Measurements from ENCODE around the gene NFRKB.
A peak's percentile ranks its signal among the peaks of the same experiment; 100 is the strongest.

NFRKB gene

DNA sequence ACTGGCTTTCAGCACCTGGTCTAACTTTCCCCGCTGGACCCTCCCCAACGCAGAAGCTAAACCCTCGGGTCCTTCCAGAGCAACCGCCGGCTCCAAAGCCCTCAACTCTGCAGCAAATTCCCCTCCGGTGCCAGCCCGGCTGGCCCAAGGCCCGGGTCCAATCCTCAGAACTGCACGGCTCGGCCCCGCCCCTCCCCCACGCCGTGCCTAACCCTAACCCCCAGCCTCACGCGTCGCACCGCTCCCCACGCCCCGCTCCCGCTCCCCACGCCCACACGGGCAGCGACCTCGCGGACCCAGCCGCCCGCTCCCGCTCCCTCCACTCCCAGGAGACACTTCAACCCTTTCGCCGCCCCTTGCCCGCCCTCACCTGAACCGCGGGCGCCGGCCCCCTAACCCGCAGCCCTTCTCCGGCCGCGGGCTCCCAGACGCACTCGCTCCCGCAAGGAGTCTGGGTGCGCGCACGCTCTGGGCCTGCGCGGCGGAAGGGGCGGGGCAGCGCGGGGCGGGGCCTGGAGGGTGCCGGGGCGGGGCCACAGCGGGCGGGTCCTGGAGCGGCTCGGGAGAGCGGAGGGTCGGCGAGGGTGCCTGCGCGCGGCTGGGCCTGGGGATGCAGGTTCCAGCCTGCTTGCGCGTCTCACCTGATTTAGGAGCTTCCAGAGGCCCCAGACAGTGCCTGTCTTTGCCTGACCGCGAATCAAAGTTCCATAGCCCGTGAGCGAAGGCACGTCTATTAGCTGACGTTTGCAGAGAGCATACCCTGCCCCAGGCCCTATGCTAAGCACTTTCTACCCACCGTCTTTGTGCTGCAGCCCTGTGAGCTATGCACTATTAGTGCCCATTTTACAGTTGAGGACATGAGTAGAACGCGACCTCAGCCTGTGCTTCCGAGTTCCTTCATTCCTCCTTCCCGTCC, at the start of gene NFRKB:
Gene NFRKB (minus strand): TSS at position 453 of the 916 bp plus-strand sequence. CDS start 2,729 bp downstream, outside the sequence.
- DNase-seq (ENCODE audit: low read depth), result peak; percentile 74

DNA sequence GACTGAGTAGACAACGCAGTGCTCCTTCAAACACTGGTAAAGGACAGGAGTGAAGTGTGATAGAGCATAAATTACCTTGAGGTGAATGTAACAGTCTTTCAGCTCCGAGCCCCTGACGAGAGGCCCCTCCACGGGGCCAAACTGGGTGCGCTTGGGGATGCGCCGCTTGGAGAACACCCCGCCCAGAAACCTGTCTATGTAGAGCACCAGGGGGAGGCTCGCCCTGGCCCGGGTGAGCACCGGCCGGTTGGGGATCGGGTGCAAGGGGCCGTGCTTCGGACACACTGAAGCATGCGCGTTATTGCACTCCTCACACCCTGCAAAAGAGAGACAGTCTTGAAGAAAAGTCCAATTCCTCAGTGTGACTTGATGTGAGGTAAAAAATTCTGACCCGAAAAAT, 49.3 kb upstream of the NFRKB start:
- DNase-seq (ENCODE audit: low read depth), result no peak

DNA sequence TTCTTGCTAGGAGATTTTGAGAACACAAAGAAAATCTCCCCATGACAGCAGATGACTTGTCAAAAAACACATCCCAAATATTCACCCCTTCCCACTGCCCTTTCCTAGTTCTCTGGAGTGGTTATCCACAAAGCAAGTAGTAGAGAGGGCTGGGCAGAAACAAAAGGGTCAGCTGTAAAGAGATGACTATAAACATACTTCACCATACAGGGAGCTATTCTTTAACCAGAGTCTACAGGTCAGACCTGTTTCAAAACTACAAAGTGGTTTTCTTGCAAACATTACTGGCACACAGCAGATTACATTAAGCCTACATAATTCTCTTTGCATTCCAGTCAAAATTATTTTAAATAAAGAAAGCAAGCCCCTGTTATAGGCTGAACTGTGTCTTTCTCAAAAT, 47.7 kb upstream of the NFRKB start:
- DNase-seq (ENCODE audit: low read depth), result no peak

DNA sequence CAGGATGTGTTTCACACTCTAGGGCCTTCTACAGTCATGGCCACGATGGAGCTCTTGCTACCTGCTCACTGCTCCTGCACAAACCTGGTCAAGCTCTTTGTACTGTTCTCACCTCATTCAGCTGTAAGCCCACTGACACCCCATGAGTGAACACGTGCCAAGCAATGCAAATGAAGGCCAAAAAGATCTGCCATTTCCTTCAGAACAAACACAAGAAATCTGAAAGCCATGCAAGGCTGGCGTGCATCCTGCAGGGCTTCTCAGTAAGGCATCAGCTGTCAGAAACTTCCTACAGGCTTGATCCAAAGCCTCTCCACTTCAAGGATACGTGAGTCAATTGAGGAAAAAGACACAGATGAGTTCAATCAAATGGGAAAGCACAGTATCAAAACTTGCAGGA, 44.1 kb upstream of the NFRKB start:
- DNase-seq (ENCODE audit: low read depth), result no peak

DNA sequence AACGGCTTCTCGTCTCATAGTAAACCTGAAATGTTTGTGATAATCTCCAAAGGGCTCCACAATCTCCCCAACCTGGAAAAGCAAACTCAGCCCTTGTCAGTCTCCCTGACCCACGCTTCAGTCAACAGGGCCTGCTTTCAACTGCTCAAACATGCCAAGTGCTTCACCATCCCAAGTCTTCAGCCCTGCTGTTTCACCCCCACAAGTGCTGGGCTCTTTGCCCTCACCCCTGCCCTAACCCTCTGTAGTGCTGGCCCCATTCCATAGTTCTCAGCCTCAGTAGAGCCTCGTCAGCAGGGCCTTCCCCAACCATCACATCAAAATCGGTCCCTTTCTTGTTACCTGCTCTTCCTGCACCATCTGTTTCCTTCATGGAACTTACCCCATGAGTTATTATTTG, 43.4 kb upstream of the NFRKB start:
- no peak for DNase-seq (ENCODE audit: low read depth)

DNA sequence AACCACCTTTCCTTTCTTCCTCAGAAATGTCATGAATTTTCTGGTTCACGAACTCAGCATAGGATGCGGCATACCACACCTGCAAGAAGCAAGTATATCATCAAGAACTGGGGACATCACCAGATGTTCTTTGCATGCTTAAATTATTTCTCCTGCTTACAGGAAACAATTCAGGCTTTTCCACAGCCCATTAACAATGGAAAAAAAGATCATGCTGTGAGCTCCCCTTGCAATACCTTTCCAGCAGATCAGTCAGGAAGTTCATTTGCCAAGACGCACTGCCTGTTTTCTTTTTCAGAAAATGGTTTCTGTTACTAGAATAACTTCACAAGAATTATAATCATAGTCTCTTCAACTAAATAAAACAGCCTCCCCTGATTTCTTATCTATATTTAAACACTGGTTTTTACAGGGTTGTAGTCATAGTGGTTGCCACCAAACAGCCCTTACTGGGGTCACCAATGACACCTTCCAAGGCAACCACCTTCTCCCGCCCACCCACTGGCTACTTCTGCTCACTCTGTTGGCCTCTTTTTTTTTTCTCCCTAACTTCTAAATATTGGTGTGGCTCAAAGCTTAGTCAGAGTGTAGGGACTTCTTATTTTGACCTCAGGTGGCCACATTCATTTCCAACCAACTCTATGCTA, 42.3 kb upstream of the NFRKB start:
- DNase-seq (ENCODE audit: low read depth), result no peak

DNA sequence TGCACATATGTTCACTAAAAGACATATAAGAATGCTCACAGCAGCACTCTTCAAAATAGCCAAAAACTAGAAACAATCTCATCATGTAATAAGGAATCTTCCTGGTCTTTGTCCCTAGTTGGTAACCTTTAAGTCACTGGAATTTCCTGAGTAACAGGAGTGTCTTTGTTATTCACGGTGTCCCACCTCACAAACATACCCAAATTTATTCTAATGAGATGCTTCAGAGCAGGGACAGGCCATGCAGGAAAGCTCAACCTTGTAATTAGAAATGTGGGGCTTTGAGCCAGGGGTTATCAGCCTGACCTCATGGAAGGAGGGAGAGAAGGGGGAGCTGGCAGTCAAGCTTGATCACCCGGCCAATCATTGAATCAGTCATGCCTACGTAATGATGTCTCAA, 40.3 kb upstream of the NFRKB start:
- DNase-seq (ENCODE audit: low read depth), result no peak

DNA sequence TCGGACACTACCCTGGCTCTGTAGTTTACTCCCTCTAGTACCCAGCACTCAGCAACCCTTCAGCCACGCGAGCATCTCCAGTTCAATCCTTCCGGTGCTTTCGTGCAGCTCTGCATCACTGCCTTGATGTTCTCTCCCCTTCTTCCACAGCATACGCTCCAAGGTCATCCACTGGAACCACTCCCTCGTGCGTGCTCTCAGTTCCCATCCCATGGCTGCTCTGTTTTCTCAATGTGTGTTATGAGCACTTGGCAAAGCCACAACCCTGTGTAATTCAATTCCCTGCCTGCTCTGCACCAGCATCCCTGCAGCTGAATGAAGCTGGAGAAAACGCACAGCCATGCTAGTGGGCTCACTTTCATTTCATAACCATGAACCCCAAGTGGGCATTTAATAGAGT, 38.5 kb upstream of the NFRKB start:
- no peak for DNase-seq (ENCODE audit: low read depth)

DNA sequence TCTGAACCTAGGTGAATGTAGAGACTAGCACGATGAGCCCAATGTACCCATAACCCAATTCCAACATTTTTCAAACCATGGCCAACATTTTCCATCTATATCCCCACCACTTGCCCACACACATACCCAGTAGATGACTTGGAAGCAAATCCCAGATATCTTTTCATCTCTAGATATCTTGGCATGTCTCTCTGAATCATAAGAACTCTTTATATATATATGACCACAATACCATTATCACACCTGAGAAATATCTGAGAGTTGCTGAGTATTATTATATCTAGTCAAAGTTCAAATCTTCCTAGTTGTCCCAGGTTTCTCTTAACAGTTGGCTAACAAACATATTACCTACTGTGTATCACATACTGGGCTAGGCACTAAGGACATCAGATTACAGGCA, 37.9 kb upstream of the NFRKB start:
- no peak for DNase-seq (ENCODE audit: low read depth)

DNA sequence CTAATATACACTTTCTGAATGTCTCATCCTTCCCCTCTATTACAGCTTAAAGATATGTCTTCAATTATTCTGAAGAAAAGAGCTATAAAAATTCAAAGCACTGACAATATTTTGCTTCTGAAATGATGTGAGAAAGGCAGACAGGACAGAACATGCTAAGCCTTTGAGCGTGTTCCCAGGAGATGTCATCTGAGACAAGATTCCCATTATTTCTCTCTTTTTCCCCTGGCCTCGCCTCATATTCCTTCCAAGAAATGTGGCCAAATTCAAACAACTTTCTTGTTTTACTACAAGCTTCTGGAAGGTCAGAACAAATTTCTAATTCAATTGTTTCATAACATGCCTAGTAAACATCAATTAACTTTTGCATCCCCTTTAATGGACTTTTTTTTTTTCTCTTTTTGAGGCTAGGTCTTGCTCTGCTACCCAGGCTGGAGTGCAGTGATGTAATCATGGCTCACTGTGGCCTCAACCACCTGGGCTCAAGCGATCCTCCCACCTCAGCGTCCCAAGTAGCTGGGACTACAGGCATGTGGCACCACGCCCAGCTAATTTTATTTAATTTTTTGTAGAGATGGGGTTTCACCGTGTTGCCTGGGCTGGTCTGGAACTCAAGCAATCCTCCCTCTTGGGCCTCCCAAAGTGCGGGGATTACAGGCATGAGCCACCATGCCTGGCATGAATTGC, 37.1 kb upstream of the NFRKB start:
- no peak for DNase-seq (ENCODE audit: low read depth)

DNA sequence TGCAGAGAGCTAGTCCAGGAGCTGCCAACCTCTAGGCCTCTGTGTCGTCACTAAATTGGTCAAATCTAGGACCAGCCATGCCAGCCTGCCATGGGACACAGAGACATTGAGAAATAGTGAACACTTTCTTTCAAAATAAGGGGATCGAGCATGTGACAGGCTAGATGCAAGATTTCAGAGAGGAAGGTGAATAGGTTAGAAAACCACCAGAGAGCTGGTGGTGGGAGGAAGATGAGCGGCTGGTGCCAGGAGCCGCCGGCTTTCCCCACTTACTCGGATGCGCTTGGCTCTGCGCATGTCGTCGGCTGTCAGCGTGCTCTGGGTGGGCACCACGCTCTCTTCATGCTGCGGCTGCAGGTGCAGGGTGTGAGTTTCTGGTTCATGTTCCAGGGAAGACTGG, 35.4 kb upstream of the NFRKB start:
- DNase-seq (ENCODE audit: low read depth), result no peak

DNA sequence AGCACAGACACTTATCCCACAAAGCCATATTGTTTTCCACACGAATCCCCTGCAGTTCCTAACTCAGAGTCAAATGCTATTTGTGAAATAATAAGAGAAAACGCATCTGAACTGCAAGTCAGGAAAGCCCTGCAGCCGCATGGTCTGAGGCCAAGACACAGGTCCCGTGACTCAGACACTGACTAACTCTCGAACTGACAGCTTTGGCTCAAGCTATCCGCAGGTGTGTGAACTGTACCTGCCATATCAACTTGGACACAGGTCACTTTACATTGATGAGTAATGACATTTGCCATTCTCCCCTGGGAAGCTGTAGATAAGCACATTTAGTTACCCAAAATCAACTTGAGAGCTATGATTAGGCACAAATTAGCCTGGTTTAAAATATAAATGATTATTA, 34.9 kb upstream of the NFRKB start:
- DNase-seq (ENCODE audit: low read depth), result no peak

DNA sequence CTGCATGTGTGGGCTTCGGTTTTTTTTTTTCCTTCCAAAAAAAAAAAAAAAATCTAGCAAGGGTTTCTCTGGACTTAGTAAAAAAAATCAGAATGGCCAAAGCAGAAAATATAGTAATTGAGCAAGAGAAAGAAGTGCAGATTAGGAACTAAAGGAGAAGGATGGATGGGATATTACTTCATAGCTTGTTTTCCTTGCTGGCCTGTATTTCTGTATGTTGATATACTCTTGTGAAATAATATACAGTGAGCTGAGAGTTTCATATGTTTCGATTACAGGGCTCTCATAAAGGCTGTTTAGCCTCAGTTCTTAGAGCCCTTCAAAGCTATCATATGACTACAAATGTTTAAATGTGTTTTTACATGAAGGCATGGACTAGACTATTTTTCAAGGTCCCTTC, 34.3 kb upstream of the NFRKB start:
- no peak for DNase-seq (ENCODE audit: low read depth)

DNA sequence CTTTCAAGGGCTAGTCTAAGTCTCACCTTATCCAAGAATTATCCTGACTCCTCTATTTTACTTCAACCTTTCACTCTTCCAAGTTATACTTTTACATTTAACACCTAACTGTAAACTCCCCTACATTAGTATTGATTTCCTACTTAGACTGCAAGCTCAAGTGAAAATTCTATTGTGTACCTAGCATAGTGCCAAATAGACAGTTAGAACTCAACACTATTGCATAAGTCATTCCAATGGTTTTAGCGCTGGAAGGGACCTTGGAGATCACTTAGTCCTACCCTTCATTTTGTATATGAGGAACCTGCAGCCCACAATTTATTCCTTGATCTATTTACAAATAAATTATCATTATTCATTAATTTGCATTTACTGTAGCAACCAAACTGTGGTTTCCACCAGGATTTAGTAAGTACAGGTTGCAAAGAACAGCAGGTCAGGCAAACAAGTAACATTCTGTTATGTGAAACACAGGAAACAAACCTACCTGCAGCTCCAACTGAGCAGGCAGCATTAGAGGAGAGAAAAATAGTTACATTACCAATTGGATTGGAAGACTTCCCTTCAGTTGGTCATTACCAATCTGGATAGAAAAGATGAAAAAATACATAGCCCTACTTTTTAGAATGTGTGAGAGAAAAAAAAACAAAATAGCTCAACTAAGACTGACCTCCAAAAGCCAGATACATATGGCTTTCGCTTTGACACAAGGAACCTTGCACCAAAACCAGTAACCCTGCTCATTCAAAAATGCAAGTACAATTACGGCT, 33.7 kb upstream of the NFRKB start:
- DNase-seq (ENCODE audit: low read depth), result no peak

DNA sequence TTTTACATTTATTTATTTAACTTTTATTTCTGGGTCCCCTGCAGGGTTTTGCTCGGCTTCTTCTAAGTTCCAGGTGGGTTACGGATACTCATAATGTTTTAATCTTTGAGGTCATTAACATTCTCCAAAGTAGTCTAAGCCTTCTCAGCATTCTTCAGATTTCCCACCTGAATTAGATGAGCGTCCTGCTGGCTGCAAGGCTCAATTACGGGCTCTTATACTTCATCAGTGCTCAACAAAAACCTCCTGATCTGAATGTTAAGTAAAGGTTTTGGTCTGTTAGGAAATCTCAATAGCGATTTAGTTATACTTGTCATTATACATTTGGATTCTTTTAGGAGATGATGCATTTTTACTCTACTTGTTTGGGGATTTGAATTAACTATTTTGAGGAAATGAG, 27.3 kb upstream of the NFRKB start:
- DNase-seq (ENCODE audit: low read depth), result no peak

DNA sequence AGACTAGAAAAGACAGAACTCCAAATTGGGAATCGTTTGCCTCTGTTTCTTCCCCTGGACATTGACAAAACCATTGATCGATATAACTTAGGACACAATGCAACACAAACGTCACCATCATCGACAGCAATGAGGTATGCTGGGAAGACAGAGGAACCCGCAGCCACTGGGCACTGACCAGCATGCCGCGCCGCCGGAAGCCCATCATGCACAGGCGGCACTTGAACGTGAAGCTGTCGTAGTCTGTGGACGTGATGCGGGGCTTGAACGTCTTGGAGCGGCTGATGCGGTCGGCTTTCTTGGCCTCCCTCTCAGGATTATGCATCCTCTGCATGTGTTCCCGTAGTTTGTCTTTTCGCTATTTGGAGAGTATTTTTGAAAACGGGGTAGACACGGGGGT, 23.0 kb upstream of the NFRKB start:
- no peak for DNase-seq (ENCODE audit: low read depth)

DNA sequence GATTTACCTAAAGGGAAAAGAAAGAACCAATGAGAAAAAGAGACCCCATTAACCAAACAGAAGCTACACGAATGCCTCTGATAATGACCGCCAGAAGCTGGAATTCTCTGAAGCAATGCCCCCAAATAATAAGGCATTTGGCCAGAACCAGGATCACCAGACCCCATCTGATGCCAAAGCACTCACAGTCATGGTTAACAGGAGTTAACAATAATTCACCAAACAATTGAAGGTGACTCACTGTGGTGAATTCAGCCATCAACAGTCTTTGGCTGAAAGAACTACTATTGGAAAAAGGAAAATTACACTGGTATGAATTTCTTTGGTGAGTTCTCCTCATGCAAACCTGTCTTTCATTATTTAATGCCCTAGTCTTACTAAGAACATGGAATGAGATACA, 21.9 kb upstream of the NFRKB start:
- DNase-seq (ENCODE audit: low read depth), result no peak

DNA sequence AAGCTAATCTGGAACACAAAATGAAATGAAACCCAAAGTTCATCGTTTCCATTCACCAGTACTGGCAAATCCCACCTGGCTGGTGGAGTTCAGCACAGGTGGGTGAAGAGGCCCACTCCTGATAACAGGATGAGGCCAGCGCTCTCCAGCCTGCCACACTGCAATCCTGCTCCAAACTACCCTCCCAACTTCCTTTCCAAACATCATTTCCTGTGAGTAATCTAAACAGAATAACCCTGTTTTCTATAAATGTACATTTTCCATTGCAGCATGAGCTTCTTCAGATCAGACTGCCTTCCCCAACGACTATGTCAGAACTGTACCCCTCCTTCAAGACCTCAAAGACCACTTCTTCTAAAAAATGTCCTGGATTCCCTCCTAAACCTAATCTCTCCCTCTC, 15.9 kb upstream of the NFRKB start:
- DNase-seq (ENCODE audit: low read depth), result no peak

DNA sequence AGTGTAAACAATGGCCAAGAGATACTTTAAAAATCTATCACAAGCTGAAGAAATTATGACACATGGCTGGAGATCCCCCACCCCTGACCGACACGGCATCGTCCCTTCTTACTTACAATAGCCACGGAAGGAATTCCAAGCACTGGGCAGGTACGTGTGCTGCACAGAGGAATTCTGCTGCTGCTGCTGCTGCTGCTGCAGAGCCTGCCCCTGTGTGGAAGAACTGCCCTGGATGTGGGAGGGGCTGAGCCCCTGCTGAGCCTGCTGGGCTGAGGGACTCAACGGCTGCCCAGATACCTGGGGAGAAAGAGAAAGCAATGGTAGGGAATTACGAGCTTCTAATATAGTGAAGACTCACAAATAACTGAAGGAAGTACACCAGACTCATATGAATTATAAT, 15.0 kb upstream of the NFRKB start:
- no peak for DNase-seq (ENCODE audit: low read depth)

DNA sequence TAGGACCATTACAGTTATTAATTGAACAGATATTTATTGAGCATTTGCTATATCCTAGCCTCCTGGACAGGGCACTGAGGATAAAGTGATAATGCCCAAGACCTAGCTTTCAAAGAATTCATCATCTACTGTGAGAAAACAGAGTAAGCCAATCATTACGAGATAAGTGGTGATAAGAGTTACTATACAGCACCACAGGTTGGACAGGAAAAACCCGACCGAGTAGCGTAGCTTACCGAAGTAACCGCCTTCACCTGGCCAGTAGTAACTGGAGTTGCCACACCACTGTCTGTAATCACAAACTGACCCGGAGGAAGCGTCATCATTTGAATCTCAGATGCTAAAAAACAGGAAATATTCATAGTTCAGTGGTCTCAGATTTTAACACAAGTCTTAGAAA, 10.0 kb upstream of the NFRKB start:
- no peak for DNase-seq (ENCODE audit: low read depth)

DNA sequence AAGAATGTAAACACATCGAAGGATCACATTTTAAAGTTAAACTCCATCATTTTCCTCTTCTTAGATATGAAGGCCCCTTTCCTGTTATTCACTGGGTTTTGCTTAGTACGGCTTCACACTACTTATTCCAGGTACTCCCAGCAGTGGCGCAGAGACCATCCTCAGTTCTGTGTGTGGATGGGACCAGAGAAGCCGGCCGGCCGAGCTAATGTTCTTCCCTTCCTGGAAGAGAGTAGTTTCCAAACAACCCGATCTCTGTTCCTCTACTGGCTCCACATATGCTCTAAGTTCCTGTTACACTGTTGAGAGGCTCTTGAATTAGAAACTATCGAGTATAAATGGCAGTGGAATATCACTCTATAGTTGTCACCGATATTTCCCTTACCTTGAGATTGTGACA, 684 bp upstream of the NFRKB start:
- DNase-seq (ENCODE audit: low read depth), result no peak

Data from stimulated activated CD8-positive, alpha-beta memory T cell treated with anti-CD3 and anti-CD28 coated beads, Interleukin-7, amount 100 ng/mL, for 24 hours (primary cell).